ENCODE data around the gene RTN4RL1. TPM values are rescaled to one million over a fixed set of nuclear protein-coding genes. Genes with fewer than 3 reads are reported as not detected.

Gene RTN4RL1
- total RNA-seq, 2 experiments from 2014 or later, result 0.14 to 0.30 TPM

DNA sequence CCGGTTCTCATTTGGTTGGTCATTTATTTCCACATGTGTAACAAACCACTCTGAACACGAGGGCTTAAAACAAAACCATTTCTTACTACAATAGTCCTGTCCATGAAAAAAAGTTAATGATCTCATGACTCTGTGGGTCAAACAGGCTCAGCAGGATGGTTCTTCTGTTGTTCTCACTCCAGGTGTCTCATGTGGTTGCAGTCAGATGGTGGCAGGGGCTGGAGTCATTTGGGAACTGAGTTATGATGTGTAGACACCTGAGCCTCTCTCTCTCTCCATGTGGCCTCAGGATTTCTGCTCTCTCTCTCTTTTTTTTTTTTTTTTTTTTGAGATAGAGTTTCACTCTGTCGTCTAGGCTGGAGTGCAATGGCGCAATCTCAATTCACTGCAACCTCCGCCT, 55.4 kb downstream of the RTN4RL1 start:
- Mint-ChIP-seq H3K36me3 (ENCODE audit: low read depth) (no peaks in the 10 kb centered on the region), H3K9me3 (no peaks in the 10 kb centered on the region), H3K27me3 (ENCODE audit: low read depth) (peaks cover 20% of the 10 kb centered on the region), H3K4me1 (ENCODE audit: low read depth) (peaks cover 5% of the 10 kb centered on the region), H3K4me3 (no peak overlapping the region), H3K27ac (no peak overlapping the region)
- CTCF ChIA-PET, result no interaction called here
- intact Hi-C loops (cut with micrococcal nuclease), result no loop called here
- DNase-seq, result no peak

DNA sequence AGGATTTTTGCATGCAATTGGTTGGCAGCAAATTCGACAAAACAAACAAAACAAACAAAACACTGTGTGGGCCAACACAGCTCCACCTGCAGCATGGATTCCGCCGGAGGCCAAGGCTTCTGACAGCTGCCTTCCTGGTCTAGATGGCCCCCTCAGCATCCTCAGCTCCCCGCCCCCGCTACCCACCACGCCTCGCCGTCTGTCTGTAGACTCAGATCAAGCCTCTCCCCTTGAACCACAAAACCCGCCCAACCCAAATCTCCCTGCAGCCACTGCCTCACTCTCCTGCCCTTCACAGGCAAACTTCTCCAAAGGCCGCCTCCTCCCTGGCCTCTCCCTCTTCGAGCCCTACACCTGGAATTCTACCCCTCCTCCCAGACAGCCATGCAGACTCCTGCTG, 57.9 kb downstream of the RTN4RL1 start:
- CTCF ChIA-PET, result no interaction called here
- no peak overlapping the region for H3K27ac Mint-ChIP-seq
- no peak for DNase-seq

DNA sequence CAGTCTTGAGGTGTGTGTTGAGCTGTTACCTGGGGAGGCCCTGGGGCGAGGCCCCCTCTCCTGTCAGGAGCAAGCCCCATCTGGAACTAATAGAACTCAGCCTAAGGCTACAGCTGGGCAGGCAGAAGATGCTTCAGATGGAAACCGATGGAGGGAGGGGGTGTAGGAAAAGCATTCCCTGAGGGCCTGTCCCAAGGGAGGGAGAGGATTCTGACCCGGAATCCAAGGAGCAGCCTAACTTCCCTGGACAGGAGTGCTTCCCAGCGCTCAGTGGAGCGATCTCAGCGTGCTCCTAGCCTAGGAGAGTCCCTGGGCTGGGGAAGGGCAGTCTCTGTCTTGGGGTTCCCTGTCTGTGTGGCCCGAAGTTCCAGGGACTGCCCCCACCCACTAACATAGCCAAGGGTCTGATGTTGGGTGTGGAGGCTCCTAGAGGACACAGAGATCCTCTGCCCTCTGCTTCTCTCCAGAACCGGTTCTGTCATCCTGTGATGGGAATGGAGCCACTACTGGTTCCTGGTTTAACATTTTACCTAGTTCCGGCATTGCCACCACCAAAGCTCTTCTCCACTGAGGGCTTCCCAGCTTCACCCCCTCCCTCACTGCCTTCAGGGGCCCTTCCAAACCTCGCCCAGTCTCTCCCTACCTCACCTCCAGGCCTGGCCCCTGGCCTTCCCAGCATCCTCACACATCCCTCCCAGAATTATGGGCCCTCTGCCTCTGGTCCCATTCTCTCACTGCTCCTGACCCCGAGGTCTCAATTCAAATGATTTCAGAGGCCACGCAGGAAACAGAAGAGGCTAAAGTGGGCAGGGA, 58.7 kb downstream of the RTN4RL1 start:
- intact Hi-C loops (cut with micrococcal nuclease), result no loop called here
- no peaks in the 10 kb centered on the region for H3K36me3 Mint-ChIP-seq (ENCODE audit: low read depth)
- peaks cover 11% of the 10 kb centered on the region for H3K27me3 Mint-ChIP-seq (ENCODE audit: low read depth)
- DNase-seq, result no peak
- no peaks in the 10 kb centered on the region for H3K4me1 Mint-ChIP-seq (ENCODE audit: low read depth)
- no peak overlapping the region for H3K27ac Mint-ChIP-seq
- no peak overlapping the region for H3K4me3 Mint-ChIP-seq
- CTCF ChIA-PET, result no interaction called here
- no peaks in the 10 kb centered on the region for H3K9me3 Mint-ChIP-seq

More for the DNA sequence above, 57.9 kb downstream of the RTN4RL1 start:
- H3K36me3 Mint-ChIP-seq (ENCODE audit: low read depth), result no peaks in the 10 kb centered on the region
- no peaks in the 10 kb centered on the region for H3K9me3 Mint-ChIP-seq
- intact Hi-C loops (cut with micrococcal nuclease), result no loop called here
- H3K4me1 Mint-ChIP-seq (ENCODE audit: low read depth), result peaks cover under 1% of the 10 kb centered on the region
- H3K4me3 Mint-ChIP-seq, result no peak overlapping the region
- H3K27me3 Mint-ChIP-seq (ENCODE audit: low read depth), result peaks cover 11% of the 10 kb centered on the region

DNA sequence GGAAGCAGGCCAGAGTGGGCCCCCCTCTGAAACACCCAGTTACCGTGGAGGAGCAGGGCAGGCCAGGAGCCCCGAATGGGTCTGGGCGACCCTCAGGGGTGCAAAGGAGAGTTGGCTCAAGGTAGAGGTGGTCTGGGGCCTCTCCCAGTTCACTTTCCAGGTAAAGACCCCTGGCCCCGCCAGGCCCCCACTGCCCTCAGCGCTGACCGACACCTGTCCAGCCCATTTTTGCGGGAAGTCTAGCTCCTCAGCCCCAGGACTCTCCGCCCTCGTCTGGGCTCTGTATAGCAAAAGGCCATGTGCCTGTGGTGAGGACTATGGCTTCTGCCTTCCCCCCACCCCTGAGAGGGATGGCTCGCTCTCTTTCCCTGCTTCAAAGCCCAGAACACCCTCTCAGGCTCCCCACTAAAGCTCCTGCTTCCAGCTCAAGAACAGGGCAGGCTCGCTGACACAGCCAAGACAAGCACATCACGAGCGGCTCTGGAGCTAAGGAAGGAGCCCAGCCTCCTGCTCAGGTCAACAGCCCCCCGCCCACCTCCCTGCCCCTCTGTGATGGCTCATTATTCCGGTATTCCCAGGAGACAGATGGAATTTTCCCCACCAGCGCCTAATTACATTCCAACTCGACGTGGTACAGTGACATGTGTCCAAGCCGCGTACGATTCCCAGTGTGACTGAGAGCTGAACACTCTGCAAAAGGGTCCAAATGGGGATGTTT, 59.4 kb downstream of the RTN4RL1 start:
- H3K4me1 Mint-ChIP-seq (ENCODE audit: low read depth), result no peaks in the 10 kb centered on the region
- no peaks in the 10 kb centered on the region for H3K9me3 Mint-ChIP-seq
- no peak overlapping the region for H3K27ac Mint-ChIP-seq
- H3K27me3 Mint-ChIP-seq (ENCODE audit: low read depth), result peaks cover 6% of the 10 kb centered on the region
- intact Hi-C loops (cut with micrococcal nuclease), result no loop called here
- no peaks in the 10 kb centered on the region for H3K36me3 Mint-ChIP-seq (ENCODE audit: low read depth)
- no peak overlapping the region for H3K4me3 Mint-ChIP-seq
- CTCF ChIA-PET, result no interaction called here
- DNase-seq, result no peak

DNA sequence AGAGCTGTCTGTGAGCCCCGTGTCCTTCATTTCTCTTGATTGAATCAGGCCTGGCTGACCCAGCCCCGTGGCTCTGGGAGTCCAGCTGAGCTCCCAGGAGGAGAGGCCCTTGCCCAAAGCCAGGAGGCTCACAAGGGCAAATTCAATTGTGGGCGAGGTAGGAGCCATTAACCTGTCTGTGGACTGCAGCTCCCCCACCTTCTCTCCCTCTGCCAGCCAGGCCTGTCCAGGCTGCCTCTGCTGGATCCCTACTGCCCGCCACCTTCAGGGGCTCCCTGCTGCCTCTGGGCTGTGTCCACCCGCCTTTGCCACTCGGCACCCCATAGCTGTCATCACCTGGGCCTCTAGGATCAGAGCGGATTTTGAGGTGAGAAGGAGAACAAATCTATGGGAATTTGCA, 61.9 kb downstream of the RTN4RL1 start:
- intact Hi-C loops (cut with micrococcal nuclease), result no loop called here
- H3K9me3 Mint-ChIP-seq, result no peaks in the 10 kb centered on the region
- H3K4me1 Mint-ChIP-seq (ENCODE audit: low read depth), result no peaks in the 10 kb centered on the region
- H3K27me3 Mint-ChIP-seq (ENCODE audit: low read depth), result peaks cover 4% of the 10 kb centered on the region
- H3K4me3 Mint-ChIP-seq, result no peak overlapping the region
- no peak for DNase-seq
- CTCF ChIA-PET, result no interaction called here
- H3K27ac Mint-ChIP-seq, result no peak overlapping the region
- no peaks in the 10 kb centered on the region for H3K36me3 Mint-ChIP-seq (ENCODE audit: low read depth)

DNA sequence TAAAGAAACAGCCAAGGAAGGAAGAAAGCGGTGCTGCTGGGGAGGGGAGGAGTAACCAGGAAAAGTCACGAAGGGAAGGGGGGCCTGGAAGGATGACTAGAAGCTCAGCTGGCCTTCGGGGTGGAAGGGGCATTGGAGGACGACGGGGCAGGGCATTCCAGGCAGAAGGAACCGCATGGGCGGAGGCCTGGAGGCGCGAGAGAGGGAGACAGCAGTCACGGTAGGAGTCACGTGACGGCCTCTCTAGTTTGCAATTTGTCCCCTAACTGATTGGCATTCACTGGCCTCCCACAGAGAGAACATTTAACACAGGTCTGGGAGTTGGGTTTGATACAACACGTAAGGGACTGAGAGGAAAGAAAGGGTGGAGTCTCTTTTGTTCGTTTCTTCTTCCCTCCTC, 63.9 kb downstream of the RTN4RL1 start:
- Mint-ChIP-seq H3K4me3 (no peak overlapping the region), H3K27ac (no peak overlapping the region), H3K4me1 (ENCODE audit: low read depth) (no peaks in the 10 kb centered on the region), H3K9me3 (no peaks in the 10 kb centered on the region), H3K36me3 (ENCODE audit: low read depth) (no peaks in the 10 kb centered on the region), H3K27me3 (ENCODE audit: low read depth) (no peaks in the 10 kb centered on the region)
- DNase-seq, result no peak
- CTCF ChIA-PET, result no interaction called here
- intact Hi-C loops (cut with micrococcal nuclease), result no loop called here

DNA sequence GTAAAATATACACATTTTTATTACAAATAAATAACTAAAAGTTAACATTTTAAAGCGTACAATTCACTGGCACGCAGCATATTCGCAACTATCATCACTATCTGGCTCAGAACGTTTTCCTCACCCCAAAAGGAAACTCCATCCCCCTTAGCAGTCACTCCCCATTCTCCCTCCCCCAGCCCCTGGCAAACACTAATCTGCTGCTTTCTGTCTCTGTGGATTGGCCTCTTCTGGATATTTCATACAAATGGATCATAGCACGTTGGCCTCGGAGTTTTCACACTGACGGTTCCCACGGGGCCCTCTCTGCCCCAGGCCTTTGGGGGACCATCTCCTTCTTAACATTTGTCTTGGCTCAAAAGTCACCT, 64.6 kb downstream of the RTN4RL1 start:
- Mint-ChIP-seq H3K36me3 (ENCODE audit: low read depth) (no peaks in the 10 kb centered on the region), H3K4me1 (ENCODE audit: low read depth) (no peaks in the 10 kb centered on the region)
- intact Hi-C loops (cut with micrococcal nuclease), result no loop called here

DNA sequence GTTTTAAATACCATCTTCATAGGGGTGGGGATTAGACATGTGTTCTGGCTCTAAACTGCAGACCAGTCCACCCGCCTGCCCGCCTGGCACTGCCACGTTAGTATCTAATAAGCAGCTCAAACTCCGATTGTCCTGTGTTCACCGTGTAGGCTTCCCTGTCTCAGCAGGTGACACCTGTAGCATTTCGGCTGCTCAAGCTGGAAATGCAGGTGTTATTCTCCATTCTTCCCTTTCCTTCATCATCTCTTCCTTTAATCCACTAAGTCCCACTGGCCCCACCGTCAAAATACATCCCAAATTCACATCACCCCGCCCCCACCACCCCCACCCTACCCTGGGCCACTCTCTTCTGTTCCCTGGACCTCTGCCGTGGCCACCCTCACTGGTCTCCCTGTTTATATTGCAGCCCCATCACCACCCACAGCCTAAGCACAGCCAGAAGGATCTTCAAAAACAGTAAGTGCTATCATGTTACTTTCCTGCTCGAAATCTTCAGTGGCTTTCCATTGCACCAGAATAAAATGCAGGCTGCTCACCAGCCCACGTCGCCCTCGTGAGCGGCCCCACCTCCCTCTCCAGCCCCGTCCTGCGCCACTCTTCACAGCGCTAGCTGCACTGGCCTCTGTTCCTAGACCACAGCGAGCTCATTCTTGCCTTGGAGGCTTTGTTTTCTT, 65.1 kb downstream of the RTN4RL1 start:
- Mint-ChIP-seq H3K9me3 (no peaks in the 10 kb centered on the region), H3K27ac (no peak overlapping the region), H3K4me1 (ENCODE audit: low read depth) (no peaks in the 10 kb centered on the region), H3K36me3 (ENCODE audit: low read depth) (no peaks in the 10 kb centered on the region), H3K27me3 (ENCODE audit: low read depth) (no peaks in the 10 kb centered on the region), H3K4me3 (no peak overlapping the region)
- CTCF ChIA-PET, result no interaction called here
- intact Hi-C loops (cut with micrococcal nuclease), result no loop called here
- DNase-seq, result no peak

More for the DNA sequence above, 64.6 kb downstream of the RTN4RL1 start:
- no peak overlapping the region for H3K27ac Mint-ChIP-seq
- no peak for DNase-seq
- H3K9me3 Mint-ChIP-seq, result no peaks in the 10 kb centered on the region
- H3K27me3 Mint-ChIP-seq (ENCODE audit: low read depth), result no peaks in the 10 kb centered on the region
- no peak overlapping the region for H3K4me3 Mint-ChIP-seq
- CTCF ChIA-PET, result no interaction called here

DNA sequence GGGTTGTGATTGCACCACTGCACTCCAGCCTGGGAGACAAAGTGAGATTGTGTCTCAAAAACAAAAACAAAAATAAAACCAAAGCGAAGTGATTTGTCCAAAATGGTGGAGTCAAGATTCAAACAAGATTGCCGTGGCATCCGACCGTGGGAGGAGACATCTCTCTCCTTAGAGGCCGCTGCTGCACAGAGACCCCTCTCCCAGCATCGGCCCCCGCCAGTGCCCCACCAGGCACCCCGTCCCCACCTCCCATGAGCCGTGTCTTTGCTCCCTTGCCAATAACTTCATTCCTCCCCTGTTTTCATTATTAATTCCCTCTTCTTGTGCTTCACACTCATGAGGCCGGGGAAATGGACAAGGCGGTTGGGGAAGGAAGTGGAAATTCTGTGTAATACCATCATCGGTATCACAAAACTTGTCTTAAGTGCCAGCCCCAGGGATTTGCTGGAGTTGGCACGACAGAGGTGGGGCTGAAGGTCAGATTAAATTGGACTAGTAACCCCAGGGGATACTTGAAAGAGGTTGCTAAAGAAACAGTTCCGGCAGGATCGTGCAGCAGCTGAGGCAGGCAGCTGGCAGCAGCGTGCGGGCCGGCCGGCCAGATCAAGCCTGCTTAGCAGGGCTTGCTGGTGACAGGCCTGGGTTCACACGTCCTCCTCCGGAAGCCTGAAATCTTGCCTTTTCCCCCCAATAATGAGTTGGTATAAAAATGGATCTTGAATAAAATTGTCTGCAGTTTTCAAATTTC, 66.8 kb downstream of the RTN4RL1 start:
- CTCF ChIA-PET, result no interaction called here
- Mint-ChIP-seq H3K4me3 (no peak overlapping the region), H3K27me3 (ENCODE audit: low read depth) (no peaks in the 10 kb centered on the region), H3K27ac (no peak overlapping the region), H3K36me3 (ENCODE audit: low read depth) (no peaks in the 10 kb centered on the region), H3K9me3 (no peaks in the 10 kb centered on the region), H3K4me1 (ENCODE audit: low read depth) (no peaks in the 10 kb centered on the region)
- intact Hi-C loops (cut with micrococcal nuclease), result no loop called here
- DNase-seq, result no peak

DNA sequence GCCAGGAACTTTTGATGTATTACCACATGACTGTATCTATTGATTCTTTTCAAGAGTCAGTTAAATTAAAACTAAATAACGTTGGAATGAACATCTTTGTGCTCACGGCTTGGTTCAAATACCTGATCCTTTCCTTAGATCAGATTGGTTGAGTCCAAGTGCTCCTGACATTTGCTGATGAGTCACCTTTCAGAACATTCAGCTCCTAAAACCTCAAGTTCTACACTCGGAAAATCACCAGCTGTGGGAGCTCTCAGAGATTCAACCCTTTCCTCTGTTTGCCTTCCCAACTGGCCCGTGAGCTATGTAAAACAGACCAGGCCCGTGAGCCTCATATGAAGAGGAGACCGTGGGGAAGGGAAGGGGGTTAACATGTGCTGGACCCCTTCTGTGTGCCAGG, 68.1 kb downstream of the RTN4RL1 start:
- intact Hi-C loops (cut with micrococcal nuclease), result no loop called here
- Mint-ChIP-seq H3K27me3 (ENCODE audit: low read depth) (no peaks in the 10 kb centered on the region), H3K36me3 (ENCODE audit: low read depth) (no peaks in the 10 kb centered on the region), H3K27ac (no peak overlapping the region), H3K4me3 (no peak overlapping the region), H3K9me3 (no peaks in the 10 kb centered on the region), H3K4me1 (ENCODE audit: low read depth) (no peaks in the 10 kb centered on the region)
- CTCF ChIA-PET, result no interaction called here
- DNase-seq, result no peak

DNA sequence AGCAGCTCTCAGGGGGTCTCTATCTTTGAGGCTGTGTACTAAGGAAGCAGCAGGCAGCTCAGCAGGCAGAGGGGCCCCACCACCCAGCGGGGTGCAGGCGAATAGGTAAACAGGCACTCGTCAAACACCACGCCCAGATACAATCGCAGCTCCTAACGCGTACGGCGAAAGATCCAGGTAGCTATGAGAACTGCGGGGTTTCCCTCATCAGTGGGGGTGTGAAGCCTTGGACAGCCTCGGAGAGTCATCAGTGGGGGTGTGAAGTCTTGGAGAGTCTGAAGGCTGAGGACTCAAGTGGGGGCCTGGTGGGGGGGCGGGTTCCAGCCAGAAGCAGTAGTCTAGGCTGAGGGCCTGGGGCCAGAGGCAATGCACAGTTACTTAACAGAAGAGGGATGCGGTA, 69.0 kb downstream of the RTN4RL1 start:
- H3K9me3 Mint-ChIP-seq, result no peaks in the 10 kb centered on the region
- no peak overlapping the region for H3K4me3 Mint-ChIP-seq
- CTCF ChIA-PET, result no interaction called here
- H3K36me3 Mint-ChIP-seq (ENCODE audit: low read depth), result no peaks in the 10 kb centered on the region
- DNase-seq, result no peak
- intact Hi-C loops (cut with micrococcal nuclease), result no loop called here
- H3K27me3 Mint-ChIP-seq (ENCODE audit: low read depth), result no peaks in the 10 kb centered on the region
- no peak overlapping the region for H3K27ac Mint-ChIP-seq
- H3K4me1 Mint-ChIP-seq (ENCODE audit: low read depth), result no peaks in the 10 kb centered on the region

DNA sequence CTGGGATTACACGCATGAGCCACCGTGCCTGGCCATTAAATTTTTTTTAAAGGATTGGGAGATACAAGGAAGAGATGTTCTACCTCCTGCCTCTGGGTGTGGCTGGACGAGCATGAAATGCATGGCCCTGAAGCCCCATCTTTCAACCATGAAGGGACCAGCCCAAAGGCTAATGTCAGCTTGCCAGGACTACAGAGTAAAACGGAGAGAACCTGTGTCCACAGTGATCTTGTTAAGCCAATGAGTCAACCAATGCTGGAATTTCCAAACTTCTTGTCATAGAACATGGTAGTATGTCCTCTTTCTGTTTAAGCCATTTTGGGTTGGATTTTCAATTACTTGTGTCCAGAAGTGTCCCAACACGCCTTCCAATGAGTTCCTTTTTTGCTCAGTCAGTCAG, 71.3 kb downstream of the RTN4RL1 start:
- Mint-ChIP-seq H3K9me3 (no peaks in the 10 kb centered on the region), H3K27me3 (ENCODE audit: low read depth) (peaks cover 2% of the 10 kb centered on the region), H3K4me1 (ENCODE audit: low read depth) (no peaks in the 10 kb centered on the region), H3K4me3 (no peak overlapping the region), H3K27ac (no peak overlapping the region), H3K36me3 (ENCODE audit: low read depth) (no peaks in the 10 kb centered on the region)
- CTCF ChIA-PET, result no interaction called here
- intact Hi-C loops (cut with micrococcal nuclease), result no loop called here
- DNase-seq, result no peak
